H9 (cell line): Measurements from ENCODE around the gene DGKB. TPM values are rescaled to one million over a fixed set of nuclear protein-coding genes. Genes with fewer than 3 reads are reported as not detected.

Experiments used
- DNase-seq: peaks from one replicate; pipeline ENCODE4 v3.0.0-alpha.2; 2017
- H2AFZ ChIP-seq: one replicate; pipeline ENCODE4 v1.6.1; 2013; ENCODE audit warnings: mild to moderate bottlenecking, low read length, control low read depth, moderate library complexity
- H2AK5ac ChIP-seq: 2 replicates; pipeline ENCODE4 v1.6.1; 2013; ENCODE audit warnings: low read length, control low read depth, mixed read lengths; ENCODE audit not compliant: insufficient read length
- H2BK120ac ChIP-seq: one replicate; pipeline ENCODE4 v1.6.1; 2013; ENCODE audit warnings: low read depth, mild to moderate bottlenecking, low read length, control low read depth, inconsistent platforms; ENCODE audit not compliant: poor library complexity, severe bottlenecking
- H2BK12ac ChIP-seq: 2 replicates; pipeline ENCODE4 v1.6.1; 2013; ENCODE audit warnings: low read length, control low read depth, mixed read lengths, low read depth; ENCODE audit not compliant: insufficient read length
- H2BK15ac ChIP-seq: 2 replicates; pipeline ENCODE4 v1.6.1; 2013; ENCODE audit warnings: low read depth, low read length, control low read depth
- H2BK20ac ChIP-seq: one replicate; pipeline ENCODE4 v1.6.1; 2013; ENCODE audit warnings: low read depth, mild to moderate bottlenecking, low read length, control low read depth, inconsistent platforms; ENCODE audit not compliant: poor library complexity, severe bottlenecking
- H2BK5ac ChIP-seq: 2 replicates; pipeline ENCODE4 v1.6.1; 2013; ENCODE audit warnings: low read length, control low read depth, mixed read lengths; ENCODE audit not compliant: insufficient read length
- H3K14ac ChIP-seq: 2 replicates; pipeline ENCODE4 v1.6.1; 2013; ENCODE audit warnings: low read length, control low read depth; ENCODE audit not compliant: insufficient read depth
- H3K18ac ChIP-seq: 2 replicates; pipeline ENCODE4 v1.6.1; 2013; ENCODE audit warnings: low read depth, mild to moderate bottlenecking, mixed read lengths, low read length, control low read depth; ENCODE audit not compliant: insufficient read length
- H3K23ac ChIP-seq: 2 replicates; pipeline ENCODE4 v1.6.1; 2013; ENCODE audit warnings: low read length, control low read depth, mixed read lengths, low read depth; ENCODE audit not compliant: insufficient read length
- H3K23me2 ChIP-seq: 2 replicates; pipeline ENCODE4 v1.6.1; 2013; ENCODE audit warnings: low read depth, mild to moderate bottlenecking, mixed read lengths, low read length, control low read depth; ENCODE audit not compliant: insufficient read length, poor library complexity, severe bottlenecking
- H3K27ac ChIP-seq: 2 replicates; pipeline ENCODE4 v1.5.1; 2013; ENCODE audit warnings: low read length, control low read depth, mixed read lengths, low read depth; ENCODE audit not compliant: insufficient read length
- H3K27me3 ChIP-seq: 2 replicates; pipeline ENCODE4 v1.6.1; 2013; ENCODE audit warnings: low read length, control low read depth, inconsistent platforms; ENCODE audit not compliant: insufficient read depth
- H3K4ac ChIP-seq: 2 replicates; pipeline ENCODE4 v1.6.1; 2013; ENCODE audit warnings: low read depth, mild to moderate bottlenecking, control low read depth, inconsistent platforms, low read length, moderate library complexity
- H3K4me1 ChIP-seq: 2 replicates; pipeline ENCODE4 v1.6.1; 2013; ENCODE audit warnings: low read length, control low read depth, inconsistent platforms; ENCODE audit not compliant: insufficient read depth
- H3K4me2 ChIP-seq: 2 replicates; pipeline ENCODE4 v1.6.1; 2013; ENCODE audit warnings: low read length, control low read depth, mixed read lengths; ENCODE audit not compliant: insufficient read length, insufficient read depth
- H3K56ac ChIP-seq: 2 replicates; pipeline ENCODE4 v1.6.1; 2013; ENCODE audit warnings: low read depth, mild to moderate bottlenecking, mixed read lengths, low read length, control low read depth; ENCODE audit not compliant: insufficient read length
- H3K79me1 ChIP-seq: 2 replicates; pipeline ENCODE4 v1.6.1; 2013; ENCODE audit warnings: low read depth, mild to moderate bottlenecking, moderate library complexity, low read length, control low read depth, inconsistent platforms; ENCODE audit not compliant: insufficient read depth, poor library complexity, severe bottlenecking
- H3K79me2 ChIP-seq: 2 replicates; pipeline ENCODE4 v1.6.1; 2013; ENCODE audit warnings: low read length, control low read depth, inconsistent platforms; ENCODE audit not compliant: insufficient read depth
- H3K9ac ChIP-seq: 2 replicates; pipeline ENCODE4 v1.6.1; 2013; ENCODE audit warnings: low read length, control low read depth, mixed read lengths; ENCODE audit not compliant: insufficient read length; ENCODE audit errors: extremely low read depth
- H3K9me3 ChIP-seq: one replicate; pipeline ENCODE4 v1.6.1; 2013; ENCODE audit warnings: low read depth, low read length, inconsistent platforms; ENCODE audit not compliant: control insufficient read depth
- H3T11ph ChIP-seq: one replicate; pipeline ENCODE4 v1.6.1; 2013; ENCODE audit warnings: mild to moderate bottlenecking, low read length, control low read depth, inconsistent platforms
- H4K20me1 ChIP-seq: one replicate; pipeline ENCODE4 v1.6.1; 2013; ENCODE audit not compliant: control insufficient read depth, insufficient read length, insufficient read depth
- H4K5ac ChIP-seq: 2 replicates; pipeline ENCODE4 v1.6.1; 2013; ENCODE audit warnings: low read depth, mild to moderate bottlenecking, mixed read lengths, low read length, control low read depth; ENCODE audit not compliant: insufficient read length
- H4K8ac ChIP-seq: replicated peaks from 2 replicates; pipeline ENCODE4 v1.6.1; 2013; ENCODE audit warnings: low read length, control low read depth, mixed read lengths, low read depth; ENCODE audit not compliant: insufficient read length
- H4K91ac ChIP-seq: 2 replicates; pipeline ENCODE4 v1.6.1; 2013; ENCODE audit warnings: low read depth, mild to moderate bottlenecking, moderate library complexity, mixed read lengths, low read length, control low read depth; ENCODE audit not compliant: insufficient read length
- H3K27ac Mint-ChIP-seq, 3 experiments: 2 replicates in 2 of 3; 3 replicates in 1 of 3; pipeline ENCODE4 v1.8.0; 2020 to 2021; ENCODE audit warnings: mixed read lengths in 3 of 3, mild to moderate bottlenecking in 1 of 3, moderate library complexity in 1 of 3
- H3K27me3 Mint-ChIP-seq: 2 replicates; pipeline ENCODE4 v1.8.0; 2021; ENCODE audit warnings: low read depth, mild to moderate bottlenecking, moderate library complexity, mixed read lengths
- H3K36me3 Mint-ChIP-seq, 3 experiments: 2 replicates in 2 of 3; 3 replicates in 1 of 3; pipeline ENCODE4 v1.8.0; 2020 to 2021; ENCODE audit warnings: low read depth in 3 of 3, mixed read lengths in 3 of 3; ENCODE audit not compliant: insufficient read depth in 1 of 3
- H3K4me1 Mint-ChIP-seq, 2 experiments: 2 replicates each; pipeline ENCODE4 v1.8.0; 2020; ENCODE audit warnings: mixed read lengths in 2 of 2
- H3K4me3 Mint-ChIP-seq, 2 experiments: 2 replicates in 1 of 2; 3 replicates in 1 of 2; pipeline ENCODE4 v1.8.0; 2020 to 2021; ENCODE audit warnings: mild to moderate bottlenecking in 2 of 2, mixed read lengths in 2 of 2, moderate library complexity in 1 of 2
- H3K9me3 Mint-ChIP-seq, 2 experiments: 2 replicates in 1 of 2; 3 replicates in 1 of 2; pipeline ENCODE4 v1.8.0; 2020; ENCODE audit warnings: mild to moderate bottlenecking in 2 of 2, mixed read lengths in 2 of 2, moderate library complexity in 1 of 2
- WGBS: extraction: QIAGEN DNeasy Blood & Tissue Kit; methylation state at CpG from one replicate; pipeline ENCODE4 v1.1.7; 2013; ENCODE audit warnings: missing lambda C conversion rate, low lambda C conversion rate, mixed read lengths; ENCODE audit not compliant: insufficient read length; ENCODE audit errors: extremely low coverage; 5-methylcytosine and 5-hydroxymethylcytosine counted together
- total RNA-seq: library from RNA; stranded (reverse); gene quantifications from 2 replicates; pipeline ENCODE4 v1.2.1, GENCODE V29; 2021
- TF ChIP-seq, protein P1 (sequence below): fragments of 200-600 bp; sonication (generic); conservative IDR thresholded peaks from 3 replicates; pipeline ENCODE4 v1.8.0; 2021; ENCODE audit warnings: antibody characterized with exemption, mild to moderate bottlenecking

Gene DGKB
- total RNA-seq, 1 experiment from 2014 or later = 0.26 TPM

- Histone ChIP-seq H2BK12ac (no peak overlapping the region), H3K4ac (no peak overlapping the region), H2BK5ac (no peak overlapping the region), H3K14ac (no peak overlapping the region), H3K9me3 (no peaks in the 10 kb centered on the region), H3K9ac (no peak overlapping the region), H3T11ph (no peak overlapping the region), H3K79me1 (no peaks in the 10 kb centered on the region), H3K56ac (no peak overlapping the region), H2BK15ac (no peak overlapping the region), H3K27me3 (no peaks in the 10 kb centered on the region), H2BK20ac (no peak overlapping the region), H4K20me1 (no peaks in the 10 kb centered on the region), H2BK120ac (no peak overlapping the region), H4K91ac (no peak overlapping the region), H2AFZ (no peak overlapping the region), H3K27ac (no peak overlapping the region), H4K8ac (no peak overlapping the region), H3K79me2 (no peaks in the 10 kb centered on the region), H3K4me2 (no peak overlapping the region), H3K23me2 (no peaks in the 10 kb centered on the region), H2AK5ac (no peak overlapping the region), H4K5ac (no peak overlapping the region), H3K18ac (no peak overlapping the region), H3K23ac (no peak overlapping the region), H3K4me1 (no peaks in the 10 kb centered on the region; the same call in 1 of the 2 replicates)
- Mint-ChIP-seq H3K9me3 (no peaks in the 10 kb centered on the region; a peak in 1 of 5 replicates), H3K36me3 (no peaks in the 10 kb centered on the region), H3K27me3 (no peaks in the 10 kb centered on the region), H3K4me3 (no peak overlapping the region), H3K27ac (no peak overlapping the region), H3K4me1 (peaks cover 0 to 7% of the 10 kb centered on the region in 2 experiments; a peak in 1 of 4 replicates)
- TF ChIP-seq, protein P1, sequence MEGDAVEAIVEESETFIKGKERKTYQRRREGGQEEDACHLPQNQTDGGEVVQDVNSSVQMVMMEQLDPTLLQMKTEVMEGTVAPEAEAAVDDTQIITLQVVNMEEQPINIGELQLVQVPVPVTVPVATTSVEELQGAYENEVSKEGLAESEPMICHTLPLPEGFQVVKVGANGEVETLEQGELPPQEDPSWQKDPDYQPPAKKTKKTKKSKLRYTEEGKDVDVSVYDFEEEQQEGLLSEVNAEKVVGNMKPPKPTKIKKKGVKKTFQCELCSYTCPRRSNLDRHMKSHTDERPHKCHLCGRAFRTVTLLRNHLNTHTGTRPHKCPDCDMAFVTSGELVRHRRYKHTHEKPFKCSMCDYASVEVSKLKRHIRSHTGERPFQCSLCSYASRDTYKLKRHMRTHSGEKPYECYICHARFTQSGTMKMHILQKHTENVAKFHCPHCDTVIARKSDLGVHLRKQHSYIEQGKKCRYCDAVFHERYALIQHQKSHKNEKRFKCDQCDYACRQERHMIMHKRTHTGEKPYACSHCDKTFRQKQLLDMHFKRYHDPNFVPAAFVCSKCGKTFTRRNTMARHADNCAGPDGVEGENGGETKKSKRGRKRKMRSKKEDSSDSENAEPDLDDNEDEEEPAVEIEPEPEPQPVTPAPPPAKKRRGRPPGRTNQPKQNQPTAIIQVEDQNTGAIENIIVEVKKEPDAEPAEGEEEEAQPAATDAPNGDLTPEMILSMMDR = no peak
- DNase-seq = no peak
- WGBS = no CpG with 5 or more reads among the region's 3 CpGs
Observed at GRCh38 chr7:14385074-14385473, 517.5 kb downstream of the DGKB start.
